Neural crest cell (in vitro differentiated cells): Measurements from ENCODE around the gene ARHGAP26. TPM values are rescaled to one million over a fixed set of nuclear protein-coding genes. Genes with fewer than 3 reads are reported as not detected.

Experiments used
- DNase-seq: peaks from one replicate; pipeline ENCODE4 v3.0.0; 2021; ENCODE audit warnings: low read depth, mixed read lengths, low spot score
- H3K27ac Mint-ChIP-seq: one replicate; pipeline ENCODE4 v1.8.0; 2021; ENCODE audit warnings: mild to moderate bottlenecking, mixed read lengths; ENCODE audit not compliant: unreplicated experiment
- H3K27me3 Mint-ChIP-seq: 2 replicates; pipeline ENCODE4 v1.8.0; 2021; ENCODE audit warnings: low read depth, mild to moderate bottlenecking, mixed read lengths
- H3K36me3 Mint-ChIP-seq: 2 replicates; pipeline ENCODE4 v1.8.0; 2021; ENCODE audit warnings: low read depth, mild to moderate bottlenecking, mixed read lengths
- H3K4me1 Mint-ChIP-seq: 2 replicates; pipeline ENCODE4 v1.8.0; 2021; ENCODE audit warnings: mixed read lengths
- H3K4me3 Mint-ChIP-seq: one replicate; pipeline ENCODE4 v1.8.0; 2021; ENCODE audit warnings: mild to moderate bottlenecking, mixed read lengths
- H3K9me3 Mint-ChIP-seq: 2 replicates; pipeline ENCODE4 v1.8.0; 2021; ENCODE audit warnings: mixed read lengths
- CTCF ChIP-seq: fragments of 200-600 bp; sonication (generic); conservative IDR thresholded peaks from 2 replicates; pipeline ENCODE4 v1.5.0; 2021; ENCODE audit warnings: antibody characterized with exemption, mild to moderate bottlenecking
- total RNA-seq: library from RNA; stranded (reverse); gene quantifications from 2 replicates; pipeline ENCODE4 v1.2.1, GENCODE V29; 2021

ARHGAP26 gene
- total RNA-seq, 1 donor from 2014 or later = 5.5 TPM

- no peak overlapping the region for H3K27ac Mint-ChIP-seq
- TF ChIP-seq CTCF = no peak
- H3K4me1 Mint-ChIP-seq = peaks cover 16% of the 10 kb centered on the region
- H3K36me3 Mint-ChIP-seq = no peaks in the 10 kb centered on the region
- H3K27me3 Mint-ChIP-seq = peaks cover 28% of the 10 kb centered on the region
- H3K9me3 Mint-ChIP-seq = no peaks in the 10 kb centered on the region
- peak overlapping the region; percentile 90 for H3K4me3 Mint-ChIP-seq
- no peak for DNase-seq
These were observed 2.5 kb downstream of the ARHGAP26 start for GRCh38 chr5:142772446-142773293.

GRCh38 chr5:142777099-142777498, 6.9 kb downstream of the ARHGAP26 start:
- no peak for TF ChIP-seq CTCF
- Mint-ChIP-seq H3K27me3 (peaks cover 9% of the 10 kb centered on the region), H3K27ac (no peak overlapping the region), H3K4me1 (peaks cover 6% of the 10 kb centered on the region), H3K36me3 (no peaks in the 10 kb centered on the region), H3K4me3 (no peak overlapping the region), H3K9me3 (no peaks in the 10 kb centered on the region)
- DNase-seq = no peak

- Mint-ChIP-seq H3K36me3 (no peaks in the 10 kb centered on the region), H3K27ac (no peak overlapping the region), H3K4me1 (peaks cover 6% of the 10 kb centered on the region), H3K9me3 (no peaks in the 10 kb centered on the region), H3K4me3 (no peak overlapping the region), H3K27me3 (peaks cover 2% of the 10 kb centered on the region)
- TF ChIP-seq CTCF = no peak
- DNase-seq = no peak
These were observed 7.7 kb downstream of the ARHGAP26 start for GRCh38 chr5:142777850-142778249.

GRCh38 chr5:142779163-142779840, 9.1 kb downstream of the ARHGAP26 start:
- H3K4me3 Mint-ChIP-seq = no peak overlapping the region
- no peaks in the 10 kb centered on the region for H3K9me3 Mint-ChIP-seq
- H3K4me1 Mint-ChIP-seq = peaks cover 20% of the 10 kb centered on the region
- no peak for TF ChIP-seq CTCF
- H3K36me3 Mint-ChIP-seq = no peaks in the 10 kb centered on the region
- H3K27ac Mint-ChIP-seq = no peak overlapping the region
- no peak for DNase-seq
- no peaks in the 10 kb centered on the region for H3K27me3 Mint-ChIP-seq

GRCh38 chr5:142780871-142781270, 10.7 kb downstream of the ARHGAP26 start:
- no peak for DNase-seq

More at GRCh38 chr5:142780871-142781270, 10.7 kb downstream of the ARHGAP26 start:
- no peak overlapping the region for H3K4me3 Mint-ChIP-seq
- H3K9me3 Mint-ChIP-seq = no peaks in the 10 kb centered on the region
- H3K27ac Mint-ChIP-seq = no peak overlapping the region
- no peak for TF ChIP-seq CTCF
- peaks cover 23% of the 10 kb centered on the region for H3K4me1 Mint-ChIP-seq
- H3K27me3 Mint-ChIP-seq = no peaks in the 10 kb centered on the region
- H3K36me3 Mint-ChIP-seq = no peaks in the 10 kb centered on the region
